Measurements from ENCODE around the gene ART4. TPM values are rescaled to one million over a fixed set of nuclear protein-coding genes. Genes with fewer than 3 reads are reported as not detected.

The ART4 gene
- total RNA-seq, 4 donors from 2014 or later, result 0.16 to 0.68 TPM; not detected in 2

DNA sequence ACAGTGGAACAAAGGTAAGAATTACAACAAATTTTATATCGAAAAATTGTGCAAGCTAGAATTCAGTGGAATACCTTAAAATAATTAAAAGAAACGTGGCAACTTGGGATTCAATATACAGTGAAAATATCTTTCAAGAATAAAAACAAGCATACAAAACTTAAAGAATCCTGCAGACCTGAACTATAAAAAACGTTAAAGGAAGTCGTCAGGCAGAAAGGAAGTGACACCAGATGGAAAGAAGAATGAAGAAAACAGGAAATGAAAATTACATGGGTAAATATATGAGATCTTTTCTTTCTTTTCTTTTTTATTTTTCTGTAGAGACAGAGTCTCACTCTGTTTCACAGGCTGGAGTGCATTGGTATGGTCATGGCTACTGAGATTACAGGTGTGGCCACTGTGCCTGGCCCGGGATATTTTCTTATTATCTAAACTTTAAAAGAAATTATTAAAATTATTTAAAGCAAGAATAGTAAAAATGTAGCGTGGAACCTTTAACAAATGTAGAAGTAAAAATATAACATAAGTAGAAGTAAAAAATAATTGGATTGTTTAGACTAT lies 37.6 kb upstream of the ART4 start:
- H3K4me1 ChIP-seq, result peaks cover 0 to 21% (median 4%) of the 10 kb centered on the region in 4 donors
- H3K27ac ChIP-seq, result no peak overlapping the region
- H3K27me3 ChIP-seq, result no peaks in the 10 kb centered on the region
- in situ Hi-C loops (cut with MboI; ENCODE audit: low pct_ligation_motif_present in 1 of 4, low pct_unique_long_range_greater_than_20kb in 1 of 4, low sequenced_read_pairs in 3 of 4) (no loop called here), intact Hi-C loops (cut with DNase I; ENCODE audit: low total_unique reads) (no loop called here)
- TF ChIP-seq POLR2A (IDR thresholded peaks at IDR 0.05) (no peak), POLR2AphosphoS5 (IDR thresholded peaks at IDR 0.05) (no peak)
- H3K4me3 ChIP-seq, result no peak overlapping the region
- 69 to 84% methylated on average over 6 of the region's 6 CpGs for WGBS, 2 donors (ENCODE audit: low coverage in 1 of 2)
- no peaks in the 10 kb centered on the region for H3K36me3 ChIP-seq
- no peaks in the 10 kb centered on the region for H3K9me3 ChIP-seq
- DNase-seq, result no peak

DNA sequence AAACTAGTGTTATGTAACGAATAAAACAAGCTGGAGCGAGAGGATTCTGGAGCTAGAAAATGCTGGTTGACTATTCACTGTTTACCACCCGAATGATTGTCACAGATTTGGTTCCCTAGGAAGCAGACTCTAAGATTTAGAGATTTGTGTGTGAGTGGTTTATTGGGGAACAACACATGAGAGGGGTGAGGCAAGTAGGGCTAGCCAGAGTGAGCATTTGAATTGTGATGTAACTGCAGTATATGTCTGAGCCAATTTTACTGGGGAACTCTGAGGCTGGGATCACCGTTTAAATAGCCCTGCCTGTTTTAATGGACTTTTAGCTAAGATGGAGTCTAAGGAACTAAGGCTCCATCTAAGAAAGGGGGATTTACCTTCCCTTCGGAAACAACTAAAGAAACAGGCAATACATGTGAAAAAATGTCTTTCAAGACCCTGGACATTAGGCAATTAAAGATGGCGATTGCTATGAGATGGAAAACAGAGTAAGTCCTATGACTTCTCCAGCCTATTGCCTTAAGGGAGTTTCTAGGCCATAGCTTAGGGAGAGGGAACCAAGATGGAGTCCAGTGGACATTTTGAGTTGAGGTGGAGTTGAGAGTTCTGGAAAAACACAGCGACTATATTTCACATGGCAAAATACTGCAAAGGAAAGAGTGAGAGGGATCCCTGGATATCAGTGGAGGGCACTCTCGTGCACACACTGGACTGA lies 36.1 kb upstream of the ART4 start:
- H3K36me3 ChIP-seq, result no peaks in the 10 kb centered on the region
- H3K4me3 ChIP-seq, result no peak overlapping the region
- TF ChIP-seq EP300 (IDR thresholded peaks at IDR 0.05; ENCODE audit: low read depth) (no peak), POLR2A (IDR thresholded peaks at IDR 0.05) (no peak)
- TF ChIP-seq, protein P1, sequence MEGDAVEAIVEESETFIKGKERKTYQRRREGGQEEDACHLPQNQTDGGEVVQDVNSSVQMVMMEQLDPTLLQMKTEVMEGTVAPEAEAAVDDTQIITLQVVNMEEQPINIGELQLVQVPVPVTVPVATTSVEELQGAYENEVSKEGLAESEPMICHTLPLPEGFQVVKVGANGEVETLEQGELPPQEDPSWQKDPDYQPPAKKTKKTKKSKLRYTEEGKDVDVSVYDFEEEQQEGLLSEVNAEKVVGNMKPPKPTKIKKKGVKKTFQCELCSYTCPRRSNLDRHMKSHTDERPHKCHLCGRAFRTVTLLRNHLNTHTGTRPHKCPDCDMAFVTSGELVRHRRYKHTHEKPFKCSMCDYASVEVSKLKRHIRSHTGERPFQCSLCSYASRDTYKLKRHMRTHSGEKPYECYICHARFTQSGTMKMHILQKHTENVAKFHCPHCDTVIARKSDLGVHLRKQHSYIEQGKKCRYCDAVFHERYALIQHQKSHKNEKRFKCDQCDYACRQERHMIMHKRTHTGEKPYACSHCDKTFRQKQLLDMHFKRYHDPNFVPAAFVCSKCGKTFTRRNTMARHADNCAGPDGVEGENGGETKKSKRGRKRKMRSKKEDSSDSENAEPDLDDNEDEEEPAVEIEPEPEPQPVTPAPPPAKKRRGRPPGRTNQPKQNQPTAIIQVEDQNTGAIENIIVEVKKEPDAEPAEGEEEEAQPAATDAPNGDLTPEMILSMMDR (IDR thresholded peaks at IDR 0.05), result no peak
- in situ Hi-C loops (cut with MboI; ENCODE audit: low pct_ligation_motif_present in 1 of 4, low pct_unique_long_range_greater_than_20kb in 1 of 4, low sequenced_read_pairs in 3 of 4), result no loop called here
- H3K4me1 ChIP-seq, result peaks cover 0 to 7% (median 3%) of the 10 kb centered on the region in 4 donors
- DNase-seq, result no peak
- no peaks in the 10 kb centered on the region for H3K27me3 ChIP-seq
- intact Hi-C loops (cut with DNase I; ENCODE audit: low total_unique reads), result no loop called here
- 83 to 88% methylated on average over 8 of the region's 8 CpGs for WGBS, 2 donors (ENCODE audit: low coverage in 1 of 2)
- no peak overlapping the region for H3K27ac ChIP-seq
- H3K9me3 ChIP-seq, result no peaks in the 10 kb centered on the region

DNA sequence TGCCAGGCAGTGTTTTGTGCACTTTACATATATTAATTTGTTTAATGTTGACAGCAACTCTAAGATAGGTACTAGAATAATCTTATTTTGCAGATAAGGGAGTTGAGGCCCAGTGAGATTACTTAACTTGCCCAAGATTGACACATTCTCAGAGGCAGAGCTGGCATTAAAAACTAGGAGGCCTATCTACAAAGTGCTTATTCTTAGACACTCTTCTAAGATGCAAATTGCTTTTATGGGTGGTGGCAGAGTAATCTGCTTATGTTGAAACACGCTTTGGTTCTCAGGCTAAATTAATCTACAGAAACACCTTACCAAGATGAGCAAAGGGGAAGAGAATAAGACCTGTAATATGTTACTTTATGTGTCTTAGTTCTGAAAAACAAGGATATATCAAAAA lies 35.2 kb upstream of the ART4 start:
- TF ChIP-seq POLR2A (IDR thresholded peaks at IDR 0.05) (no peak), POLR2AphosphoS5 (IDR thresholded peaks at IDR 0.05) (no peak), EP300 (IDR thresholded peaks at IDR 0.05; ENCODE audit: low read depth) (no peak)
- TF ChIP-seq, protein P1 (IDR thresholded peaks at IDR 0.05), result no peak
- Histone ChIP-seq H3K4me1 (no peaks in the 10 kb centered on the region), H3K36me3 (no peaks in the 10 kb centered on the region), H3K4me3 (no peak overlapping the region), H3K27ac (no peak overlapping the region), H3K27me3 (no peaks in the 10 kb centered on the region), H3K9me3 (no peaks in the 10 kb centered on the region)
- no peak for DNase-seq
- WGBS, 2 donors (ENCODE audit: low coverage in 1 of 2), result 89 to 95% methylated on average over 1 of the region's 1 CpG
- intact Hi-C loops (cut with DNase I; ENCODE audit: low total_unique reads) (no loop called here), in situ Hi-C loops (cut with MboI; ENCODE audit: low pct_ligation_motif_present in 1 of 4, low pct_unique_long_range_greater_than_20kb in 1 of 4, low sequenced_read_pairs in 3 of 4) (no loop called here)

DNA sequence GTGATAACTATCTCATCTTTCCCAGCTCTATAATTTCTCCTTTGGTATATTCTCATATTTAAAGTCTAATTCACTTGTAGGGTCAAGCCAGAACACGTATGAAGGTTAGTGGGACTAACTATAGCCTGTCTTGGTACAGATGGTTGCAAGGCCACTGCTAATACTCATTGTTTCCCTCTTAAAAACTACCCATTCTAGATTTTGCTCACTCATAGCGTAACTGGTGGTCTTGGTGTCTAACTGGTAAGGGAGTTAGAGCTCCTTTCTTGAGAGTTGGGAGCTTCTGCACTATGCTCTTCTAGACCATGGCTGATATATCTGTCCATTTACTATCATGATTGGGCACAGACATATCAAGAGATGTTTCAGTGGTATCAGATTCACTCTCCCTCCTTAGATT lies 33.5 kb upstream of the ART4 start:
- WGBS, 2 donors (ENCODE audit: low coverage in 1 of 2), result 38 to 92% methylated on average over 2 of the region's 2 CpGs
- intact Hi-C loops (cut with DNase I; ENCODE audit: low total_unique reads) (no loop called here), in situ Hi-C loops (cut with MboI; ENCODE audit: low pct_ligation_motif_present in 1 of 4, low pct_unique_long_range_greater_than_20kb in 1 of 4, low sequenced_read_pairs in 3 of 4) (no loop called here)
- TF ChIP-seq POLR2AphosphoS5 (IDR thresholded peaks at IDR 0.05) (no peak), POLR2A (IDR thresholded peaks at IDR 0.05) (no peak), EP300 (IDR thresholded peaks at IDR 0.05; ENCODE audit: low read depth) (no peak)
- TF ChIP-seq, protein P1 (IDR thresholded peaks at IDR 0.05), result no peak
- DNase-seq, result no peak
- Histone ChIP-seq H3K27ac (no peak overlapping the region), H3K4me1 (no peaks in the 10 kb centered on the region), H3K4me3 (no peak overlapping the region), H3K27me3 (no peaks in the 10 kb centered on the region), H3K9me3 (no peaks in the 10 kb centered on the region), H3K36me3 (no peaks in the 10 kb centered on the region)
